HG03060 (cell line): ENCODE results near the gene TMEM247.

Experiments
- ATAC-seq: cut with Tn5 transposase; IDR thresholded peaks from one replicate; pipeline ENCODE4 v1.9.1; 2021; ENCODE audit warnings: low read depth, moderate number of reproducible peaks; ENCODE audit not compliant: unreplicated experiment

TMEM247 gene

GRCh38 chr2:46479265-46479664, at the start of gene TMEM247:
Gene TMEM247 (plus strand): TSS chr2:46479565.
- no peak for ATAC-seq

GRCh38 chr2:46430413-46430812, 49.0 kb upstream of the TMEM247 start:
- no peak for ATAC-seq

- ATAC-seq = no peak
These were observed 48.4 kb upstream of the TMEM247 start for GRCh38 chr2:46430992-46431391.

- ATAC-seq = no peak
These were observed 47.7 kb upstream of the TMEM247 start for GRCh38 chr2:46431481-46432235.

GRCh38 chr2:46434851-46435273, 44.5 kb upstream of the TMEM247 start:
- no peak for ATAC-seq

- ATAC-seq = no peak
These were observed 44.0 kb upstream of the TMEM247 start for GRCh38 chr2:46435353-46435752.

GRCh38 chr2:46435796-46436360, 43.5 kb upstream of the TMEM247 start:
- ATAC-seq = no peak

- ATAC-seq = no peak
These were observed 42.6 kb upstream of the TMEM247 start for GRCh38 chr2:46436800-46437199.

GRCh38 chr2:46438102-46438501, 41.3 kb upstream of the TMEM247 start:
- no peak for ATAC-seq

GRCh38 chr2:46438794-46439193, 40.6 kb upstream of the TMEM247 start:
- ATAC-seq = no peak

GRCh38 chr2:46439582-46439981, 39.8 kb upstream of the TMEM247 start:
- ATAC-seq = no peak

- no peak for ATAC-seq
These were observed 37.3 kb upstream of the TMEM247 start for GRCh38 chr2:46441838-46442712.

- ATAC-seq = no peak
These were observed 34.6 kb upstream of the TMEM247 start for GRCh38 chr2:46444732-46445131.

- ATAC-seq = no peak
These were observed 33.8 kb upstream of the TMEM247 start for GRCh38 chr2:46445556-46445955.

GRCh38 chr2:46446871-46447568, 32.3 kb upstream of the TMEM247 start:
- ATAC-seq = no peak

GRCh38 chr2:46447649-46448048, 31.7 kb upstream of the TMEM247 start:
- ATAC-seq = no peak

GRCh38 chr2:46448111-46448510, 31.3 kb upstream of the TMEM247 start:
- ATAC-seq = no peak

- ATAC-seq = no peak
These were observed 30.7 kb upstream of the TMEM247 start for GRCh38 chr2:46448641-46449040.

- ATAC-seq = no peak
These were observed 29.7 kb upstream of the TMEM247 start for GRCh38 chr2:46449700-46450099.

- no peak for ATAC-seq
These were observed 28.1 kb upstream of the TMEM247 start for GRCh38 chr2:46451131-46451711.
